Thymus (tissue), 11 donors: ENCODE measurements around the gene TSKU. TPM values are rescaled to one million over a fixed set of nuclear protein-coding genes. Genes with fewer than 3 reads are reported as not detected.

ENCODE experiments used
- DNase-seq, 9 donors: peaks; one replicate each; pipeline ENCODE4 v3.0.0-alpha.2; 2013; ENCODE audit warnings: low spot score in 9 of 9, low read depth in 6 of 9, missing footprints in 1 of 9
- H3K27ac ChIP-seq, 2 donors: one replicate each; pipeline ENCODE4 v1.5.1; 2013; ENCODE audit warnings: control low read depth in 1 of 2, low read depth in 1 of 2, low read length in 1 of 2, mild to moderate bottlenecking in 1 of 2, moderate library complexity in 1 of 2
- H3K27me3 ChIP-seq, 2 donors: one replicate each; pipeline ENCODE4 v1.5.1; 2013; ENCODE audit warnings: low read length in 1 of 2; ENCODE audit not compliant: control insufficient read depth in 2 of 2, insufficient read depth in 1 of 2
- H3K36me3 ChIP-seq, 2 donors: one replicate each; pipeline ENCODE4 v1.5.1; 2013; ENCODE audit warnings: low read length in 1 of 2, mild to moderate bottlenecking in 1 of 2, moderate library complexity in 1 of 2; ENCODE audit not compliant: control insufficient read depth in 2 of 2, insufficient read depth in 2 of 2
- H3K4me1 ChIP-seq, 2 donors: one replicate each; pipeline ENCODE4 v1.5.1; 2013; ENCODE audit warnings: low read length in 2 of 2; ENCODE audit not compliant: control insufficient read depth in 2 of 2, insufficient read depth in 2 of 2
- H3K4me3 ChIP-seq, 2 donors: one replicate each; pipeline ENCODE4 v1.5.1; 2013; ENCODE audit warnings: low read length in 2 of 2, control low read depth in 1 of 2, mild to moderate bottlenecking in 1 of 2
- H3K9me3 ChIP-seq, 2 donors: one replicate each; pipeline ENCODE4 v1.5.1; 2013; ENCODE audit warnings: low read length in 1 of 2, mild to moderate bottlenecking in 1 of 2; ENCODE audit not compliant: control insufficient read depth in 2 of 2, insufficient read depth in 1 of 2
- WGBS: extraction: QIAGEN DNeasy Blood & Tissue Kit; methylation state at CpG from one replicate; pipeline ENCODE4 v1.1.7; 2013; 5-methylcytosine and 5-hydroxymethylcytosine counted together
- polyA plus RNA-seq: library from polyadenylated mRNA; stranded (reverse); fragments of 200-250 nt; gene quantifications from one replicate; pipeline ENCODE4 v1.2.3, GENCODE V29; 2013
- total RNA-seq: library from RNA; stranded (reverse); fragments of 120-200 nt; gene quantifications from one replicate; pipeline ENCODE4 v1.2.4, GENCODE V29; 2013
- donor health status: healthy.

Gene TSKU
- total and polyA plus RNA-seq, 2 donors: 2.9 to 11.8 TPM

DNA sequence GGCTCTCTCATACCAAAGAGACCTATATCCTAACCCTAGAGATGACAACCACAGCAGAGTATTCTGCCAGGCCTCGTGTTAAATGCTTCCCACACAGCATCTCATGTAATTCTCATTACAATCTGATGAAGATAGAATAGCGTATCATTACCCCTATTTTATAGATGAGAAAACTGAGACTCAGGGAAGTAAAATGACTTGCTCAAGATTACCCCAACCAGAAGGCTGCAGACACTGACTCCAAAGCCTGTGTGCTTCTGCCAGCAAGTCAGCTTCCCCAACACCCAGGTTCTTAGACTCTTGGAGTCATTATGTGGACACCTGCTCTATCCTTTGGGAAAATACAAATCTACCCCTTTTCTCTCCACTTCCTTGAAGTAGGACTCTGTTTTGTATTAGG is 23.6 kb upstream of the TSKU start:
- no peak overlapping the region for H3K27ac ChIP-seq
- H3K4me1 ChIP-seq: no peaks in the 10 kb centered on the region
- H3K9me3 ChIP-seq: no peaks in the 10 kb centered on the region
- H3K4me3 ChIP-seq: no peak overlapping the region
- H3K36me3 ChIP-seq: no peaks in the 10 kb centered on the region
- H3K27me3 ChIP-seq: no peaks in the 10 kb centered on the region
- WGBS: 91% methylated on average over 2 of the region's 2 CpGs
- no peak for DNase-seq

- Histone ChIP-seq H3K4me3 (no peak overlapping the region), H3K9me3 (no peaks in the 10 kb centered on the region), H3K27ac (no peak overlapping the region), H3K27me3 (no peaks in the 10 kb centered on the region), H3K36me3 (no peaks in the 10 kb centered on the region), H3K4me1 (no peaks in the 10 kb centered on the region)
- WGBS: 95% methylated on average over 4 of the region's 4 CpGs
- no peak for DNase-seq
Measured at GRCh38 chr11:76760236-76760635, 22.9 kb upstream of the TSKU start.

GRCh38 chr11:76761718-76762355 is 21.3 kb upstream of the TSKU start:
- 84% methylated on average over 2 of the region's 2 CpGs for WGBS
- Histone ChIP-seq H3K9me3 (no peaks in the 10 kb centered on the region), H3K27ac (no peak overlapping the region), H3K4me1 (no peaks in the 10 kb centered on the region), H3K4me3 (no peak overlapping the region), H3K27me3 (no peaks in the 10 kb centered on the region), H3K36me3 (no peaks in the 10 kb centered on the region)
- DNase-seq: no peak

- Histone ChIP-seq H3K27me3 (no peaks in the 10 kb centered on the region), H3K27ac (no peak overlapping the region), H3K9me3 (no peaks in the 10 kb centered on the region), H3K36me3 (no peaks in the 10 kb centered on the region), H3K4me1 (no peaks in the 10 kb centered on the region), H3K4me3 (no peak overlapping the region)
- no peak for DNase-seq
- WGBS: 96% methylated on average over 5 of the region's 5 CpGs
Measured at GRCh38 chr11:76762356-76762752, 20.8 kb upstream of the TSKU start.

DNA sequence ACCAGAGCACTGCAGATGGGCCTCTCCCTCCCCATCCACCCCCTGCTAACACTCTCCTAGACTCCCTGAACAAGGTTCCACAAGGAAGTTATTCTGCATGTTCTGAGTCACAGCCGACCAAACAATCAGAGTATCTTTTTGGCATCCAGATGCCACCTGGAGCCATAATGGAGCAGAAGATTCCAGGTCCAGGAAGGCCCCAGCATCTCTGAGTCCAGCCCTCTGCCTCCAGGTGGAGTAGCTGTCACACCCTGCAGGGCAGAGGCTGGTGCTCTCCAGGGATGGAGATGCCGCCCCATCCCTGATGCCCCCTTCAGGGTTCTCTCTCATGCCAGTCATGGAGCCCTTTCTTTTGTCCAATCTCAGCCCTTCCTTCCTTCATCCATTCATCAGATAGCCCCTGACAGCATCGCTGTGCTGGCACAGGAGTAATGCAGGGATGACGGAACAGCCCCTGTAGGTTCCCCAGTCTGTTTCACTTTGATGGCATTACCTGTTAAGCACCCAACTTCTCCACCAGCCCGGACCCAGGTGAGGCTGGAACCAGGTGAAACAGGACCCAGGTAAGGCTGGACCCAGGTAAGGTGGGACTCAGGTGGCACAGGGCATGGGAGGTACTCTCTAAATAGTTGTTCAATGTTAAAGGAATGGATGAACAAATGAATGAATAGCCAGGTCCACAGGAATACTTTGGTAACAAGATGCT is 20.1 kb upstream of the TSKU start:
- no peak overlapping the region for H3K27ac ChIP-seq
- peaks cover 0 to 5% of the 10 kb centered on the region in 2 donors for H3K4me1 ChIP-seq

DNA sequence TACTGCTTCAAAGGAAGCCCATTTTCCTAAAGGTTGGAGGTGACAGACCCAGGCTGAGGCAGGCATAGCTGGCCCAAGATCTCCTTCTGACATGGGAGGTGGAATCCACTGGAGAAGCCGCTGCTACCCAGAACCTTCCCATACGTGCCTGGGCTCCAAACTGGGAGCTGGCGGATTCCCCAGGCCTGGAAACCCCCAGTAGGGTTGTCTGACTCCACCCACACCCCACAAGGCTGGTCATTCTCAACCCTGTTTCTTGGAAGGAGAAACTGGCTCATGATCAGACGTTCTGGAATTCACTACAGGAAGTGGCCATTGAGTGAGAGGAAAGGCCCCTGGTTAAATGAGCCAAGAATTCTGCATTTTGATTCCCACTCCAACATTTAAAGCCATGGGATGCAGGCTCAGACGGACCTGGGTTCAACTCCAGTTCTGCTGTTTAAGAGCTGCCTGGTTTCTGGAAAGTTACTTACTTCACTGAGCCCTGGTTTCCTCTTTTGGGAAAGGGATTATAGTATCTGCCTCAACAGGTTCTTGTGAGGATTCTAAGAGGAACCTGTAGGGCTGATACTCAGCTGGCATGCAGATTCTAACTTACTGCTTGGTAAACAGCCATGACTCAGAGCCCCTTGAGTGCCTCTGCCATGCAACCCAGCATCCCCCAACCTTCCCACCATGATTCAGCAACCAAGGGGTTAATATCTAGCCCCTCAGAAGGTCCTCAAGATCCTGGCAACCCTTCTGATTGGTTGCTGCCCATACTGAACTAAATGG is 19.4 kb upstream of the TSKU start:
- DNase-seq: no peak
- H3K4me1 ChIP-seq: peaks cover 4 to 13% of the 10 kb centered on the region in 2 donors
- H3K4me3 ChIP-seq: no peak overlapping the region
- no peak overlapping the region for H3K27ac ChIP-seq
- no peaks in the 10 kb centered on the region for H3K9me3 ChIP-seq
- 85% methylated on average over 5 of the region's 5 CpGs for WGBS
- H3K27me3 ChIP-seq: no peaks in the 10 kb centered on the region
- H3K36me3 ChIP-seq: no peaks in the 10 kb centered on the region

More for the DNA sequence above, 20.1 kb upstream of the TSKU start:
- DNase-seq: no peak
- Histone ChIP-seq H3K9me3 (no peaks in the 10 kb centered on the region), H3K36me3 (no peaks in the 10 kb centered on the region), H3K27me3 (no peaks in the 10 kb centered on the region), H3K4me3 (no peak overlapping the region)
- 94% methylated on average over 5 of the region's 5 CpGs for WGBS

DNA sequence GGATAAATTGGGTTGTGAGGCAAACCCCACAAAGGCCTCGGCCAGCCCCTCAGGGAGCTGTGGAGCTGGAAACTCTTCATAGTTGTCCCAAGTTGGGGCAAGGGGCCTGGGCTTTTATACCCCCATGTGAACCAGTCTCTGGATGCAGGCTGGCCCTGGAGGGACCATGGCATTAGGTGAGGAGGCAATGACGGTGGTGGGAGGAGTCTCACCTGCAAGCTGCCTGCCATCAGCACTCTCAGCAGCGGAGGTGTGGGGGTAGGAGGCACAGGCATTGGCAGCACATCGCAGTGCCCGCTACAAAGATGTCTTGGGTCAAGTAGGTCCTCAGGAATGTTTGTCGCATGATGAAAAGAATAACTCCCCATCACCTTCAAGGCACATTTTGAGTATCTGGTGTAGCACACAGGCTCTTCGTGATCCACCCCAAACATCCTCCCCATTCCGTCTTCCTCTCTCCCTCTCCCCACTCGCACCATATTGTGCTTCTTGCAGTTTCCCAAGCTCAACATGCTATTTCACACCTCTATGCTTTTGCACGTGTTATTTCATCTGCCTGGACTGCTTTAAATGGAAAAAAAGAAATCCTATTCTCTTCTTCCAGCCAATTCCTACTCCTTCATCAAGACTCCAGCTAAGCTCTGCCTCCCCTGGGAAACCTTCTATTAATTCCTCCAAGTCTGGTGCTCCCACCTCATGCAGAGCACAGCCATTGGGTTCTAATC is 18.1 kb upstream of the TSKU start:
- no peaks in the 10 kb centered on the region for H3K27me3 ChIP-seq
- H3K27ac ChIP-seq: no peak overlapping the region
- DNase-seq: no peak
- H3K4me3 ChIP-seq: no peak overlapping the region
- no peaks in the 10 kb centered on the region for H3K9me3 ChIP-seq
- H3K36me3 ChIP-seq: no peaks in the 10 kb centered on the region
- WGBS: 95% methylated on average over 10 of the region's 10 CpGs
- peaks cover 4 to 18% of the 10 kb centered on the region in 2 donors for H3K4me1 ChIP-seq

GRCh38 chr11:76765863-76766350 is 17.2 kb upstream of the TSKU start:
- H3K36me3 ChIP-seq: no peaks in the 10 kb centered on the region
- no peak overlapping the region for H3K27ac ChIP-seq
- WGBS: 93% methylated on average over 5 of the region's 5 CpGs
- no peaks in the 10 kb centered on the region for H3K27me3 ChIP-seq
- no peaks in the 10 kb centered on the region for H3K9me3 ChIP-seq
- H3K4me1 ChIP-seq: peaks cover 4 to 18% of the 10 kb centered on the region in 2 donors
- no peak overlapping the region for H3K4me3 ChIP-seq
- DNase-seq: no peak
